ENCODE measurements around the gene SAFB. TPM values are rescaled to one million over a fixed set of nuclear protein-coding genes. Genes with fewer than 3 reads are reported as not detected.
A peak's percentile ranks its signal among the peaks of the same experiment; 100 is the strongest.

Gene SAFB
- total RNA-seq, 1 experiment from 2014 or later: 83.0 TPM

DNA sequence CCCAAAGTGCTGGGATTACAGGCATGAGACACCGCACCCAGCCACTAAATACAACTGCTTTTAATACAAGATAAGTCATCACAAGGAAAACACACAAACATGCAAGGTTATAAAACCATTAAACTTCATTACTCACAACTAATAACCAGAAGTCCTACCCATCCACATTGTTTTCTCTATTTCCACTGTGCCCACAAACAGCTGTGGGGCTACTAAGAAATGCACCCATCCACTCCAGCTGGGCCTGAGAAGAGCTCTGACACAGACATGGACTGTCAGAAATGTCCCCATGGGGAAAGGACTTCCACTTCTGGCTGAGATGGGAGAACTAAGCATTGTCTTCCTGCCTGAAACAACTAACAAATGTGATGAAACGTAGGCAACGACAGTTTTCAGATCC lies 17.5 kb upstream of the SAFB start:
- ATAC-seq: no peak
- H3K4me3 ChIP-seq (ENCODE audit: low read depth in 2 of 2, low read length in 2 of 2): no peak overlapping the region
- POLR2A ChIA-PET: no interaction called here
- BruUV-seq (replicated peaks): no TSS peak
- intact Hi-C loops (cut with micrococcal nuclease; ENCODE audit: unreplicated experiment): no loop called here
- H3K4me1 ChIP-seq (ENCODE audit: control insufficient read depth, insufficient read depth, low read length): no peaks in the 10 kb centered on the region
- no peak overlapping the region for H3K27ac ChIP-seq (ENCODE audit: low read length)
- in situ Hi-C loops (cut with HindIII; ENCODE audit: low pct_unique_long_range_greater_than_20kb, low sequenced_read_pairs): no loop called here
- no peaks in the 10 kb centered on the region for H3K9me3 ChIP-seq (ENCODE audit: control insufficient read depth, insufficient read depth, low read depth, low read length)
- CTCF ChIA-PET: no interaction called here
- TF ChIP-seq, protein P1, sequence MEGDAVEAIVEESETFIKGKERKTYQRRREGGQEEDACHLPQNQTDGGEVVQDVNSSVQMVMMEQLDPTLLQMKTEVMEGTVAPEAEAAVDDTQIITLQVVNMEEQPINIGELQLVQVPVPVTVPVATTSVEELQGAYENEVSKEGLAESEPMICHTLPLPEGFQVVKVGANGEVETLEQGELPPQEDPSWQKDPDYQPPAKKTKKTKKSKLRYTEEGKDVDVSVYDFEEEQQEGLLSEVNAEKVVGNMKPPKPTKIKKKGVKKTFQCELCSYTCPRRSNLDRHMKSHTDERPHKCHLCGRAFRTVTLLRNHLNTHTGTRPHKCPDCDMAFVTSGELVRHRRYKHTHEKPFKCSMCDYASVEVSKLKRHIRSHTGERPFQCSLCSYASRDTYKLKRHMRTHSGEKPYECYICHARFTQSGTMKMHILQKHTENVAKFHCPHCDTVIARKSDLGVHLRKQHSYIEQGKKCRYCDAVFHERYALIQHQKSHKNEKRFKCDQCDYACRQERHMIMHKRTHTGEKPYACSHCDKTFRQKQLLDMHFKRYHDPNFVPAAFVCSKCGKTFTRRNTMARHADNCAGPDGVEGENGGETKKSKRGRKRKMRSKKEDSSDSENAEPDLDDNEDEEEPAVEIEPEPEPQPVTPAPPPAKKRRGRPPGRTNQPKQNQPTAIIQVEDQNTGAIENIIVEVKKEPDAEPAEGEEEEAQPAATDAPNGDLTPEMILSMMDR (IDR thresholded peaks at IDR 0.05): no peak
- TF ChIP-seq, protein P2, sequence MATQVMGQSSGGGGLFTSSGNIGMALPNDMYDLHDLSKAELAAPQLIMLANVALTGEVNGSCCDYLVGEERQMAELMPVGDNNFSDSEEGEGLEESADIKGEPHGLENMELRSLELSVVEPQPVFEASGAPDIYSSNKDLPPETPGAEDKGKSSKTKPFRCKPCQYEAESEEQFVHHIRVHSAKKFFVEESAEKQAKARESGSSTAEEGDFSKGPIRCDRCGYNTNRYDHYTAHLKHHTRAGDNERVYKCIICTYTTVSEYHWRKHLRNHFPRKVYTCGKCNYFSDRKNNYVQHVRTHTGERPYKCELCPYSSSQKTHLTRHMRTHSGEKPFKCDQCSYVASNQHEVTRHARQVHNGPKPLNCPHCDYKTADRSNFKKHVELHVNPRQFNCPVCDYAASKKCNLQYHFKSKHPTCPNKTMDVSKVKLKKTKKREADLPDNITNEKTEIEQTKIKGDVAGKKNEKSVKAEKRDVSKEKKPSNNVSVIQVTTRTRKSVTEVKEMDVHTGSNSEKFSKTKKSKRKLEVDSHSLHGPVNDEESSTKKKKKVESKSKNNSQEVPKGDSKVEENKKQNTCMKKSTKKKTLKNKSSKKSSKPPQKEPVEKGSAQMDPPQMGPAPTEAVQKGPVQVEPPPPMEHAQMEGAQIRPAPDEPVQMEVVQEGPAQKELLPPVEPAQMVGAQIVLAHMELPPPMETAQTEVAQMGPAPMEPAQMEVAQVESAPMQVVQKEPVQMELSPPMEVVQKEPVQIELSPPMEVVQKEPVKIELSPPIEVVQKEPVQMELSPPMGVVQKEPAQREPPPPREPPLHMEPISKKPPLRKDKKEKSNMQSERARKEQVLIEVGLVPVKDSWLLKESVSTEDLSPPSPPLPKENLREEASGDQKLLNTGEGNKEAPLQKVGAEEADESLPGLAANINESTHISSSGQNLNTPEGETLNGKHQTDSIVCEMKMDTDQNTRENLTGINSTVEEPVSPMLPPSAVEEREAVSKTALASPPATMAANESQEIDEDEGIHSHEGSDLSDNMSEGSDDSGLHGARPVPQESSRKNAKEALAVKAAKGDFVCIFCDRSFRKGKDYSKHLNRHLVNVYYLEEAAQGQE (IDR thresholded peaks at IDR 0.05; ENCODE audit: insufficient read depth in 1 of 2, low read depth in 2 of 2, low read length in 1 of 2): no peak
- no peak for TF ChIP-seq POLR2AphosphoS5 (IDR thresholded peaks at IDR 0.05; ENCODE audit: low read depth, low read length)
- no peak for TF ChIP-seq SIN3A (IDR thresholded peaks at IDR 0.05; ENCODE audit: borderline replicate concordance, insufficient read depth, low read depth, low read length)
- TF ChIP-seq TCF7L2 (IDR thresholded peaks at IDR 0.05; ENCODE audit: low read depth, low read length): no peak
- no peak for DNase-seq (ENCODE audit: low read depth, low spot score)
- peaks cover 14% of the 10 kb centered on the region for H3K36me3 ChIP-seq (ENCODE audit: control insufficient read depth, insufficient read depth, low read length)
- H3K27me3 ChIP-seq (ENCODE audit: control insufficient read depth, insufficient read depth, low read length): no peaks in the 10 kb centered on the region

DNA sequence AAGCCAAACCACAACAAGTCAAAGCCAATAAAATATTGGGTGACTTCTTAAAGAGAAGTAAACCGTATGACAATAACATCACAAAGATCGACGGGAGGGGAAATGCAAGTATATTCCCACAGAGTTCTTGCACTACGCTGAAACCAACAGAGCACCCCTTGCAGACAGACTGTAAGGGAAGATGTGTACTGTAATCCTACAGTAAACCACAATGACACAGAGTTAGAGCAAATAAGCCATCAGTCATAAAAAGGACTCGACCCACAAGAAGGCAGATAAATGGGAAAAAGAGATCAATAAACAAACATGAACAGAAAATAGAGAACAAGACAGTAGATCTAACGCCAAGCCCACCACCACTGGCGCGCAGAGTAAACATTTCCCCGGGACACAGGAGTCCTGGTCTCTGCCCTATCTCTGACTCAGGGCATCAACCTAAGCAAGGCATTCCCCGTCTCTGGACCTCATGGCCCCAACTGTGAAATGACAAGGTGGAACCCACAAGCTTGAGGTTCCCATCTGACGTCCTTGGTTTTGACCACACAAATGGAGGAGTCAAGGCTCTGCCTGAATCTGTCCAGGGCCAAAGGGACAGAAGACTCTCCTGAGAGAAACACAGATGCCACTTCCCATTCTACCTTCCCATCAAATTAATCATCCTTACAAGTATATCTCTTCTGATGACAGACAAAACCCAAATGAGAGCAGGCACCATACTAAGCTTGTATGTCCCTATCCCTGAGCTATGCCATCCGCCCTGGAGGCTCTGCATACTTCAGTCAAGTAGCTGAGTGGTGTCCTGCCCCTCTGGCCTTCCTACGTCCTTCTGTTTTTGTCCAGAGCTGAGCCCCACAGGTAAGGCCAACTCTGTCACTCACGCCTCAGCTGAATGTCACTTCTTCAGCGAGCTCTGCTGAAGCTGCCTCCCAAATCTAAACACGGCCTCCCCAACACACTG lies 15.3 kb upstream of the SAFB start:
- no TSS peak for BruUV-seq (replicated peaks)
- no peak for DNase-seq (ENCODE audit: low read depth, low spot score)
- in situ Hi-C loops (cut with HindIII; ENCODE audit: low pct_unique_long_range_greater_than_20kb, low sequenced_read_pairs): no loop called here

More for the DNA sequence above, 15.3 kb upstream of the SAFB start:
- POLR2A ChIA-PET: no interaction called here
- H3K4me3 ChIP-seq (ENCODE audit: low read depth in 2 of 2, low read length in 2 of 2): no peak overlapping the region
- TF ChIP-seq, protein P1 (IDR thresholded peaks at IDR 0.05): no peak
- TF ChIP-seq, protein P2 (IDR thresholded peaks at IDR 0.05; ENCODE audit: insufficient read depth in 1 of 2, low read depth in 2 of 2, low read length in 1 of 2): no peak
- no peak for TF ChIP-seq SIN3A (IDR thresholded peaks at IDR 0.05; ENCODE audit: borderline replicate concordance, insufficient read depth, low read depth, low read length)
- TF ChIP-seq POLR2AphosphoS5 (IDR thresholded peaks at IDR 0.05; ENCODE audit: low read depth, low read length): no peak
- no peak for TF ChIP-seq TCF7L2 (IDR thresholded peaks at IDR 0.05; ENCODE audit: low read depth, low read length)
- CTCF ChIA-PET: no interaction called here
- intact Hi-C loops (cut with micrococcal nuclease; ENCODE audit: unreplicated experiment): no loop called here
- H3K27ac ChIP-seq (ENCODE audit: low read length): no peak overlapping the region
- H3K9me3 ChIP-seq (ENCODE audit: control insufficient read depth, insufficient read depth, low read depth, low read length): no peaks in the 10 kb centered on the region
- no peaks in the 10 kb centered on the region for H3K4me1 ChIP-seq (ENCODE audit: control insufficient read depth, insufficient read depth, low read length)
- H3K27me3 ChIP-seq (ENCODE audit: control insufficient read depth, insufficient read depth, low read length): no peaks in the 10 kb centered on the region
- peak; percentile 48; the same call in 1 of the 2 replicates for ATAC-seq
- H3K36me3 ChIP-seq (ENCODE audit: control insufficient read depth, insufficient read depth, low read length): peaks cover 18% of the 10 kb centered on the region

Measured in Panc1 (cell line).